Kidney epithelial cell (primary cell): ENCODE data around the gene GSX2. TPM values are rescaled to one million over a fixed set of nuclear protein-coding genes. Genes with fewer than 3 reads are reported as not detected.

Source experiments
- DNase-seq: peaks from one replicate; pipeline ENCODE4 v3.0.0-alpha.2; 2010; ENCODE audit warnings: low read depth
- H3K27me3 ChIP-seq: 2 replicates; pipeline ENCODE4 v1.6.0; 2011; ENCODE audit warnings: low read length; ENCODE audit not compliant: control insufficient read depth, insufficient read depth
- H3K36me3 ChIP-seq: 2 replicates; pipeline ENCODE4 v1.5.1; 2011; ENCODE audit warnings: low read length; ENCODE audit not compliant: control insufficient read depth, insufficient read depth
- H3K4me3 ChIP-seq: 2 replicates; pipeline ENCODE4 v1.5.1; 2011; ENCODE audit warnings: low read depth, mild to moderate bottlenecking, control low read depth, low read length
- total RNA-seq: library from RNA; depleted of rRNA; stranded (reverse); fragments of >200 nt; gene quantifications from 2 replicates; pipeline ENCODE4 v1.2.3, GENCODE V29; 2015
- TF ChIP-seq, protein P1 (sequence below): IDR thresholded peaks from 2 replicates; pipeline ENCODE4 v1.5.1; 2011; ENCODE audit warnings: mild to moderate bottlenecking, moderate library complexity, low read length, control low read depth, inconsistent platforms; ENCODE audit not compliant: insufficient read depth, poor library complexity, severe bottlenecking

The GSX2 gene
- total RNA-seq, 1 donor from 2014 or later, result not detected

DNA sequence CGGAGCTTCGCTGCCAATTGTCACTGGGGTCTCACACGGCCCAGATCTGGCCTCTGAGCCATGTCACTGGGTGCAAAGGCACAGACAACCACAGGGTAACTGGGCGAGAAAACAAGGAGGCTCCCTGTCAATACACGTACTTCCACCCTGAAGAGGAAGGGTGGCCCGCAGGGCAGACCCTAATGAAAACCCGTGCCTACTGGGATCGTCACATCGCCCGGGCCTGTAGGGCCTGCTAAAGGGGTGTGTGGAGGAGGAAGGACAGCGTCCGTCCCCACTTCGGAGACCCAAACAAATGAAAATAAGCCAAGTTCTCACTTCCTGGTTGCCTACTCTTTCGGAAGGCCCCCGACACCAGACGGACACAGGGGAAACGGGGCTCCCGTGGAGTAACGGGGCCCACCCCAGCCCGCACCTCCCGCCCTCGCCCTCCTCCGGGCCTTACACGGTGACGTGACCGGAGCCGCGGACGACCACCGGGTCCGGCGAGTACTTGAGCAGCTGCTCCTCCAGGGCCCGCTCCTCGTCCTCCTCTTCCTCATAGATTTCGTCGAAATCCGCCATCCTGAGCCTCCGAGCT lies 36.1 kb upstream of the GSX2 start:
- peak overlapping the region; percentile 96 for H3K4me3 ChIP-seq
- no peak for DNase-seq
- no peaks in the 10 kb centered on the region for H3K27me3 ChIP-seq
- H3K36me3 ChIP-seq, result no peaks in the 10 kb centered on the region
- TF ChIP-seq, protein P1, sequence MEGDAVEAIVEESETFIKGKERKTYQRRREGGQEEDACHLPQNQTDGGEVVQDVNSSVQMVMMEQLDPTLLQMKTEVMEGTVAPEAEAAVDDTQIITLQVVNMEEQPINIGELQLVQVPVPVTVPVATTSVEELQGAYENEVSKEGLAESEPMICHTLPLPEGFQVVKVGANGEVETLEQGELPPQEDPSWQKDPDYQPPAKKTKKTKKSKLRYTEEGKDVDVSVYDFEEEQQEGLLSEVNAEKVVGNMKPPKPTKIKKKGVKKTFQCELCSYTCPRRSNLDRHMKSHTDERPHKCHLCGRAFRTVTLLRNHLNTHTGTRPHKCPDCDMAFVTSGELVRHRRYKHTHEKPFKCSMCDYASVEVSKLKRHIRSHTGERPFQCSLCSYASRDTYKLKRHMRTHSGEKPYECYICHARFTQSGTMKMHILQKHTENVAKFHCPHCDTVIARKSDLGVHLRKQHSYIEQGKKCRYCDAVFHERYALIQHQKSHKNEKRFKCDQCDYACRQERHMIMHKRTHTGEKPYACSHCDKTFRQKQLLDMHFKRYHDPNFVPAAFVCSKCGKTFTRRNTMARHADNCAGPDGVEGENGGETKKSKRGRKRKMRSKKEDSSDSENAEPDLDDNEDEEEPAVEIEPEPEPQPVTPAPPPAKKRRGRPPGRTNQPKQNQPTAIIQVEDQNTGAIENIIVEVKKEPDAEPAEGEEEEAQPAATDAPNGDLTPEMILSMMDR, result no peak

GRCh38 chr4:54064317-54065111 lies 35.4 kb upstream of the GSX2 start, which contains the start of gene CHIC2:
Gene CHIC2 (minus strand): TSS chr4:54064605. CDS start chr4:54064300, 305 bp downstream.
- TF ChIP-seq, protein P1, result no peak
- DNase-seq, result peak; percentile 62
- Histone ChIP-seq H3K27me3 (no peaks in the 10 kb centered on the region), H3K4me3 (peak within 1 kb of the TSS; percentile 96), H3K36me3 (no peaks in the 10 kb centered on the region)

DNA sequence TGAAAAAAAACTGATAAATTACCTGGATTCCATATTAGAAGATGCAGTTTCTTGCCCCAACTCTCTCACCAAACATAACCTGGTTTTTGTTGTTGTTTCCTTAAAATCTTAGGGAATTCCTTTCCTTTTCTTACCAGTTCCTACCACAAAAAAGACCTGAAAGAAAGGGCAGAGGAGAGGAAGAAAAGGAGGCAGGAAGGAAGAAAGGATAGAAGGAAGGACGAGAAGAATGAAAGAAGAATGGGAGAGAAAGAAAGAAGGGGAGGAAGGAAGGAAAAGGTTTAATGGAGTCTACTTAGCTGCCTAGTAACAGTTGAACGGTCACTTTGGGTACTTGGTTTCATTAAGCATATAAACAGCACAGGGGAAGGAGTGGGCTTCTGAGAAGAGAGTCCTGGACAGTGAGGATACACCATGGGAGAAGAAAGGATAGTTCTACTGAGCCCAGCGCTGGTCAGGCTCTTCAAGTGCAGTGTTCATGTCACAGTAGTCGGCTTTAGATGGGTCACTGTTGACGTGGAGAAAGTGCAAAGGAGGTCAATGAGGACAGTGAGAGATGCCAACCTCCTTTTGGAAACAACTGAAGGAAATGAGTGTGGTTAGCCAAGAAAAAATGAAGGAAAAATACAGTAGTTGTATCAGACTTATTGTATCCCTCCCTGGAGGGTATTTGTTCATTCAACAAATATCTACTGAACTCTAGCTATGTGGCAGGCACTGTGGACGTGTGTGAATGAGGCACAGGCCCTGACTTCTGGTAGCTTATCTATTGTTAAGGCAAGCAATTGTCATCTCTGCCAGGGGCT lies 34.5 kb upstream of the GSX2 start:
- TF ChIP-seq, protein P1, result no peak
- no peak for DNase-seq
- Histone ChIP-seq H3K27me3 (no peaks in the 10 kb centered on the region), H3K36me3 (no peaks in the 10 kb centered on the region), H3K4me3 (no peak overlapping the region)

DNA sequence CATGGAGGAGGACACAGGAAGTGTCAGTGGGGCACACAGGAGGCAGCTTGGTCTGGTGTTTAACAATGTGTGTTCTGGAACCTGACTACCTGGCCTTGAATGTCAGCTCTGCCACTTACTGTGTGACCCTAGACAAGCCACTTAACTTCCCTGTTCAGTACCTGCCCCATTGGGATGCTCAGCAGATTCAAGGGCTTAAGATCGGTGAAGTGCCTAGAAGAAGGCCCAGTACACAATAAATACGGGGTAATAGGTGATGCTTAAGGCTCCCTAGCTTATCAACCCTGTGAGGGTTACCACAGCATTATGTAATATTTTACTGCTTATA lies 33.9 kb upstream of the GSX2 start:
- Histone ChIP-seq H3K4me3 (no peak overlapping the region), H3K36me3 (no peaks in the 10 kb centered on the region), H3K27me3 (no peaks in the 10 kb centered on the region)
- TF ChIP-seq, protein P1, result no peak
- no peak for DNase-seq

DNA sequence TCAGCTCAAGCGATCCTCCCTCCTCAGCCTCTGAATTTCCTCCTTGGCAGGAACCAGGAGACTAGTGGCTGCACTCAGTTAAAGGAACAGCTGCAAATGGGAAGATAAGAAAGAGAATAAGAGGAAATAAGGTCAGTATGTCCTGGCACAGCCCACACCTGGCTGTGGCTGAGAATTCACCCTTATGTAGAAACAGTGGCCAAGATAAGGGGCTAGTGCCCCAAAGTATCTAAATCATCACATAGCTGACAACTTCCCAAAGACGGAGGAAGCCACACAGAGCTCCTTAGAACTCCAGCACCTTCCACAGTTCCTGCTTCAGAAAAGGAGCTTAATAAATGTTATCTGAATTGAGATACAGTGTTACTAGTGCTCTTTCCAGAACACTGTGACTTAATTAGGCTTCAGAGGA lies 33.2 kb upstream of the GSX2 start:
- Histone ChIP-seq H3K27me3 (no peaks in the 10 kb centered on the region), H3K36me3 (no peaks in the 10 kb centered on the region), H3K4me3 (no peak overlapping the region)
- TF ChIP-seq, protein P1, result no peak
- no peak for DNase-seq
